ENCODE results near the gene HACD3.
"Not testable (repeated sequence)": the region's sequence is repeated elsewhere in the genome, so short reads cannot be mapped to it uniquely, and the experiment has no call there.

HACD3 gene

GRCh38 chr15:65580287-65580686 is 50.0 kb downstream of the HACD3 start:
- peak; percentile 25 for DNase-seq
- in situ Hi-C loops (cut with HindIII; ENCODE audit: low pct_ligation_motif_present, low pct_unique_long_range_greater_than_20kb, low sequenced_read_pairs), result no loop called here

- DNase-seq, result peak; percentile 29
- in situ Hi-C loops (cut with HindIII; ENCODE audit: low pct_ligation_motif_present, low pct_unique_long_range_greater_than_20kb, low sequenced_read_pairs), result no loop called here
These were observed 53.4 kb downstream of the HACD3 start for GRCh38 chr15:65583701-65584100.

GRCh38 chr15:65584241-65584640 is 54.0 kb downstream of the HACD3 start:
- in situ Hi-C loops (cut with HindIII; ENCODE audit: low pct_ligation_motif_present, low pct_unique_long_range_greater_than_20kb, low sequenced_read_pairs), result no loop called here
- no peak for DNase-seq

GRCh38 chr15:65587094-65587493 is 56.8 kb downstream of the HACD3 start:
- in situ Hi-C loops (cut with HindIII; ENCODE audit: low pct_ligation_motif_present, low pct_unique_long_range_greater_than_20kb, low sequenced_read_pairs), result no loop called here
- no peak for DNase-seq

GRCh38 chr15:65595960-65596359 is 65.7 kb downstream of the HACD3 start:
- in situ Hi-C loops (cut with HindIII; ENCODE audit: low pct_ligation_motif_present, low pct_unique_long_range_greater_than_20kb, low sequenced_read_pairs), result no loop called here
- peak; percentile 19 for DNase-seq

- in situ Hi-C loops (cut with HindIII; ENCODE audit: low pct_ligation_motif_present, low pct_unique_long_range_greater_than_20kb, low sequenced_read_pairs), result no loop called here
- DNase-seq, result no peak
These were observed 68.2 kb downstream of the HACD3 start for GRCh38 chr15:65598468-65598867.

GRCh38 chr15:65599677-65600076 is 69.4 kb downstream of the HACD3 start:
- in situ Hi-C loops (cut with HindIII; ENCODE audit: low pct_ligation_motif_present, low pct_unique_long_range_greater_than_20kb, low sequenced_read_pairs), result no loop called here
- no peak for DNase-seq

GRCh38 chr15:65603134-65603533 is 72.9 kb downstream of the HACD3 start:
- in situ Hi-C loops (cut with HindIII; ENCODE audit: low pct_ligation_motif_present, low pct_unique_long_range_greater_than_20kb, low sequenced_read_pairs), result no loop called here
- DNase-seq, result no peak

GRCh38 chr15:65603559-65603958 is 73.3 kb downstream of the HACD3 start:
- DNase-seq, result no peak
- in situ Hi-C loops (cut with HindIII; ENCODE audit: low pct_ligation_motif_present, low pct_unique_long_range_greater_than_20kb, low sequenced_read_pairs), result no loop called here

- in situ Hi-C loops (cut with HindIII; ENCODE audit: low pct_ligation_motif_present, low pct_unique_long_range_greater_than_20kb, low sequenced_read_pairs), result no loop called here
These were observed 80.8 kb downstream of the HACD3 start, which contains the start of gene INTS14 for GRCh38 chr15:65610871-65611718. Gene INTS14 (minus strand): TSS chr15:65611131. CDS start chr15:65607380, 3,751 bp downstream.

GRCh38 chr15:65611888-65612615 is 81.8 kb downstream of the HACD3 start:
- peak; percentile 3 for DNase-seq
- in situ Hi-C loops (cut with HindIII; ENCODE audit: low pct_ligation_motif_present, low pct_unique_long_range_greater_than_20kb, low sequenced_read_pairs), result no loop called here

More at GRCh38 chr15:65610871-65611718, 80.8 kb downstream of the HACD3 start, which contains the start of gene INTS14:
- DNase-seq, result peak; percentile 94

- in situ Hi-C loops (cut with HindIII; ENCODE audit: low pct_ligation_motif_present, low pct_unique_long_range_greater_than_20kb, low sequenced_read_pairs), result no loop called here
- DNase-seq, result no peak
These were observed 82.3 kb downstream of the HACD3 start for GRCh38 chr15:65612616-65612946.

- in situ Hi-C loops (cut with HindIII; ENCODE audit: low pct_ligation_motif_present, low pct_unique_long_range_greater_than_20kb, low sequenced_read_pairs), result no loop called here
- no peak for DNase-seq
These were observed 82.9 kb downstream of the HACD3 start for GRCh38 chr15:65612949-65613744.

- DNase-seq; in situ Hi-C loops (cut with HindIII; ENCODE audit: low pct_ligation_motif_present, low pct_unique_long_range_greater_than_20kb, low sequenced_read_pairs): not testable (repeated sequence)
These were observed 85.6 kb downstream of the HACD3 start for GRCh38 chr15:65615887-65616286.

GRCh38 chr15:65618560-65619109 is 88.4 kb downstream of the HACD3 start:
- in situ Hi-C loops (cut with HindIII; ENCODE audit: low pct_ligation_motif_present, low pct_unique_long_range_greater_than_20kb, low sequenced_read_pairs), result no loop called here
- DNase-seq, result no peak

- DNase-seq, result no peak
- in situ Hi-C loops (cut with HindIII; ENCODE audit: low pct_ligation_motif_present, low pct_unique_long_range_greater_than_20kb, low sequenced_read_pairs), result no loop called here
These were observed 89.5 kb downstream of the HACD3 start for GRCh38 chr15:65619626-65620290.

GRCh38 chr15:65620833-65621232 is 90.6 kb downstream of the HACD3 start:
- in situ Hi-C loops (cut with HindIII; ENCODE audit: low pct_ligation_motif_present, low pct_unique_long_range_greater_than_20kb, low sequenced_read_pairs), result no loop called here
- no peak for DNase-seq

- DNase-seq, result no peak
- in situ Hi-C loops (cut with HindIII; ENCODE audit: low pct_ligation_motif_present, low pct_unique_long_range_greater_than_20kb, low sequenced_read_pairs), result no loop called here
These were observed 91.4 kb downstream of the HACD3 start, which contains the start of gene SLC24A1 for GRCh38 chr15:65621638-65622037. Gene SLC24A1 (plus strand): TSS chr15:65621938. CDS start chr15:65624081, 2,143 bp downstream.

Measured in ACHN (cell line).